IMR-90 (cell line): ENCODE results near the gene PYGM. TPM values are rescaled to one million over a fixed set of nuclear protein-coding genes. Genes with fewer than 3 reads are reported as not detected.

Source experiments
- ATAC-seq: fragments of 200-7000 bp; cut with Tn5 transposase; 2 replicates; pipeline ENCODE4 v1.9.1; 2020; ENCODE audit warnings: low read depth, mild to moderate bottlenecking, moderate library complexity
- BruUV-seq: library from RNA; stranded (reverse); fragments of 400-500 nt; replicated peaks from 2 replicates; lab custom pipeline; 2021; lab: Mats Ljungman, UMichigan
- CTCF ChIA-PET: fragments of 300-600 bp; formaldehyde crosslinking; extraction: SDS; loops from one replicate; lab custom pipeline; 2021; ENCODE audit warnings: antibody characterized with exemption; lab: Yijun Ruan, JAX
- POLR2A ChIA-PET: fragments of 300-600 bp; sonication (Branson Sonifier 250); formaldehyde crosslinking; loops from one replicate; lab custom pipeline; 2022; ENCODE audit warnings: antibody characterized with exemption; ENCODE audit not compliant: unreplicated experiment; lab: Charles Lee
- DNase-seq: peaks from one replicate; pipeline ENCODE4 v3.0.0; 2013
- H2AFZ ChIP-seq: replicated peaks from 2 replicates; pipeline ENCODE3; 2013; ENCODE audit warnings: low read length, mild to moderate bottlenecking; ENCODE audit not compliant: poor library complexity
- H2AK5ac ChIP-seq: 2 replicates; pipeline ENCODE4 v1.6.1; 2013; ENCODE audit warnings: low read depth, low read length, inconsistent platforms
- H2AK9ac ChIP-seq: replicated peaks from 2 replicates; pipeline ENCODE3; 2013; ENCODE audit warnings: mild to moderate bottlenecking, low read depth, low read length, moderate library complexity; ENCODE audit not compliant: poor library complexity
- H2BK120ac ChIP-seq: 2 replicates; pipeline ENCODE4 v1.6.1; 2013; ENCODE audit warnings: low read depth, low read length, inconsistent platforms
- H2BK15ac ChIP-seq: 3 replicates; pipeline ENCODE4 v1.6.1; 2013; ENCODE audit warnings: low read depth, low read length, inconsistent platforms
- H2BK20ac ChIP-seq: 2 replicates; pipeline ENCODE4 v1.6.1; 2013; ENCODE audit warnings: low read depth, mild to moderate bottlenecking, inconsistent platforms, low read length, moderate library complexity
- H2BK5ac ChIP-seq: 2 replicates; pipeline ENCODE4 v1.6.1; 2013; ENCODE audit warnings: mild to moderate bottlenecking, low read depth, low read length, inconsistent platforms; ENCODE audit not compliant: poor library complexity, severe bottlenecking
- H3K14ac ChIP-seq: replicated peaks from 2 replicates; pipeline ENCODE4 v1.6.1; 2013; ENCODE audit warnings: low read depth, low read length, inconsistent platforms
- H3K18ac ChIP-seq: 2 replicates; pipeline ENCODE4 v1.6.1; 2013; ENCODE audit warnings: low read depth, low read length, control low read depth
- H3K23ac ChIP-seq: 2 replicates; pipeline ENCODE4 v1.6.1; 2013; ENCODE audit warnings: low read depth, low read length, inconsistent platforms
- H3K27ac ChIP-seq: 2 replicates; pipeline ENCODE4 v1.5.1; 2013; ENCODE audit warnings: mild to moderate bottlenecking, control low read depth, low read length; ENCODE audit not compliant: insufficient read depth
- H3K27me3 ChIP-seq: 2 replicates; pipeline ENCODE4 v1.6.1; 2013; ENCODE audit warnings: low read length; ENCODE audit not compliant: control insufficient read depth, insufficient read depth
- H3K36me3 ChIP-seq: 2 replicates; pipeline ENCODE4 v1.6.1; 2013; ENCODE audit warnings: low read length, mixed read lengths; ENCODE audit not compliant: control insufficient read depth, insufficient read depth
- H3K4ac ChIP-seq: 2 replicates; pipeline ENCODE4 v1.6.1; 2013; ENCODE audit warnings: low read depth, low read length, inconsistent platforms
- H3K4me1 ChIP-seq: 2 replicates; pipeline ENCODE4 v1.6.1; 2013; ENCODE audit warnings: low read length, mixed read lengths; ENCODE audit not compliant: control insufficient read depth, insufficient read depth
- H3K4me2 ChIP-seq: 2 replicates; pipeline ENCODE4 v1.6.1; 2013; ENCODE audit warnings: low read depth, mild to moderate bottlenecking, control low read depth, low read length, moderate library complexity
- H3K4me3 ChIP-seq: 2 replicates; pipeline ENCODE4 v1.5.1; 2013; ENCODE audit warnings: low read depth, mild to moderate bottlenecking, control low read depth, low read length, moderate library complexity; ENCODE audit not compliant: insufficient read depth
- H3K56ac ChIP-seq: 2 replicates; pipeline ENCODE4 v1.6.1; 2013; ENCODE audit warnings: low read length, inconsistent platforms; ENCODE audit not compliant: insufficient read depth; ENCODE audit errors: extremely low read depth
- H3K79me1 ChIP-seq, 2 experiments: 2 replicates each; pipeline ENCODE4 v1.6.1; 2013; ENCODE audit warnings: low read length in 2 of 2, inconsistent platforms in 1 of 2, low read depth in 1 of 2
- H3K9ac ChIP-seq: 2 replicates; pipeline ENCODE4 v1.6.1; 2013; ENCODE audit warnings: low read depth, low read length, control low read depth
- H3K9me1 ChIP-seq: 2 replicates; pipeline ENCODE4 v1.6.1; 2013; ENCODE audit warnings: low read length, inconsistent platforms; ENCODE audit not compliant: insufficient read depth
- H3K9me3 ChIP-seq: 2 replicates; pipeline ENCODE4 v1.6.1; 2013; ENCODE audit warnings: low read length; ENCODE audit not compliant: control insufficient read depth, insufficient read depth
- H4K20me1 ChIP-seq: 2 replicates; pipeline ENCODE4 v1.6.1; 2013; ENCODE audit warnings: low read length, inconsistent platforms; ENCODE audit not compliant: insufficient read depth
- H4K5ac ChIP-seq: 2 replicates; pipeline ENCODE4 v1.6.1; 2013; ENCODE audit warnings: mild to moderate bottlenecking, low read depth, low read length, control low read depth
- H4K8ac ChIP-seq, 2 experiments: 2 replicates each; pipeline ENCODE4 v1.6.1; 2013; ENCODE audit warnings: low read depth in 2 of 2, low read length in 2 of 2, control low read depth in 1 of 2, inconsistent platforms in 1 of 2
- H4K91ac ChIP-seq: 2 replicates; pipeline ENCODE4 v1.6.1; 2013; ENCODE audit warnings: low read depth, low read length, inconsistent platforms; ENCODE audit not compliant: insufficient read depth
- CEBPB ChIP-seq: IDR thresholded peaks from 2 replicates; pipeline ENCODE4 v1.6.1; 2012; ENCODE audit warnings: low read depth, low read length, improper control_type of control experiment
- CHD1 ChIP-seq: IDR thresholded peaks from 2 replicates; pipeline ENCODE4 v1.6.1; 2012; ENCODE audit warnings: low read depth, low read length, improper control_type of control experiment
- MAFK ChIP-seq: IDR thresholded peaks from 2 replicates; pipeline ENCODE4 v1.6.1; 2012; ENCODE audit warnings: low read depth, low read length, improper control_type of control experiment
- MXI1 ChIP-seq: IDR thresholded peaks from 2 replicates; pipeline ENCODE4 v1.6.1; 2012; ENCODE audit warnings: low read depth, mild to moderate bottlenecking, low read length, moderate library complexity, borderline replicate concordance
- NFE2L2 ChIP-seq: fragments of 150-350 bp; IDR thresholded peaks from 2 replicates; pipeline ENCODE4 v1.6.1; 2016; ENCODE audit warnings: low read depth, mild to moderate bottlenecking, low read length
- POLR2A ChIP-seq: IDR thresholded peaks from 2 replicates; pipeline ENCODE4 v1.6.1; 2012; ENCODE audit warnings: mild to moderate bottlenecking, low read depth, low read length
- RAD21 ChIP-seq: IDR thresholded peaks from 2 replicates; pipeline ENCODE4 v1.6.1; 2012; ENCODE audit warnings: low read length, improper control_type of control experiment
- RCOR1 ChIP-seq: IDR thresholded peaks from 2 replicates; pipeline ENCODE4 v1.6.1; 2012; ENCODE audit warnings: mild to moderate bottlenecking, low read length, improper control_type of control experiment; ENCODE audit not compliant: insufficient replicate concordance
- SMC3 ChIP-seq: fragments of 150-350 bp; IDR thresholded peaks from 2 replicates; pipeline ENCODE4 v1.6.1; 2016; ENCODE audit warnings: low read depth, mild to moderate bottlenecking, antibody characterized with exemption, low read length, moderate library complexity
- WGBS, 2 experiments: methylation state at CpG; one replicate each; pipeline versions ENCODE4 v1.1.5 to v1.1.7; 2013; ENCODE audit warnings: missing lambda C conversion rate in 2 of 2; ENCODE audit not compliant: insufficient read length in 1 of 2; ENCODE audit errors: extremely low coverage in 2 of 2; 5-methylcytosine and 5-hydroxymethylcytosine counted together
- dilution Hi-C: fragments of 300-500 bp; cut with HindIII; formaldehyde crosslinking; loops from one replicate; pipeline ENCODE4 v1.14.3; 2018; ENCODE audit warnings: low sequenced_read_pairs; ENCODE audit not compliant: unreplicated experiment
- in situ Hi-C: fragments of 300-500 bp; cut with MboI; formaldehyde crosslinking; loops from 3 replicates; pipeline ENCODE4 v1.14.3; 2019; ENCODE audit warnings: low sequenced_read_pairs, inconsistent platforms, mixed read lengths
- intact Hi-C: fragments of 100-400 bp; cut with micrococcal nuclease; formaldehyde crosslinking; loops from 2 replicates; pipeline ENCODE4 v1.10.0; 2022
- polyA plus RNA-seq, 3 experiments: library from polyadenylated mRNA; depleted of rRNA; stranded (reverse); fragments of >200 nt; gene quantifications; 2 replicates each; pipeline ENCODE4 v1.2.3, GENCODE V29; 2012; ENCODE audit warnings: low replicate concordance in 1 of 3
- total RNA-seq: library from RNA; depleted of rRNA; stranded (reverse); fragments of >200 nt; gene quantifications from 2 replicates; pipeline ENCODE4 v1.2.3, GENCODE V29; 2012

PYGM gene
- total and polyA plus RNA-seq, 2 of the 4 experiments (the other 2 are of a cell fraction): 0.18 to 0.21 TPM

DNA sequence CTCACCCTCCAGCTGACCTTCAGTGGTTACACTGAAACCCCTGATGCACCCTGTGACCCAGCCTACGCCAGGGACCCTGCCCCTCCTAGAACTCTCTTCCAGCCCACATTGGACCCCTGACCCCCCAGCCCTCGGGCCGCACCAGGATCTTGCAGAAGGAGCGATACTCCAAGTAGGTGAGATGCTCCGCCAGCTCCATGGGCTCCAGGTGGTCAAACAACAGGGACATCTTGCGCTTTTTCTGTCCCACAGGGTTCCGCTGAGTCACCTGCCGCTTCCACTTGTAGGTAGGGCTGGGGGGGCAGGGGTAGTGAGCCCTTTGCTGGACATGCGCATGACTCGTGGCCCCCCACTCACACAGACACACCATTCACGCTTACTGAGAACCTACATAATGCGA, 19.9 kb downstream of the PYGM start:
- Histone ChIP-seq H4K91ac (no peak overlapping the region), H2BK5ac (no peak overlapping the region), H3K23ac (no peak overlapping the region), H3K9me1 (no peaks in the 10 kb centered on the region), H4K20me1 (no peaks in the 10 kb centered on the region; the same call in 1 of the 2 replicates), H3K79me1 (no peaks in the 10 kb centered on the region), H3K27me3 (peaks cover 86% of the 10 kb centered on the region), H3K18ac (no peak overlapping the region), H2BK15ac (no peak overlapping the region), H2BK120ac (no peak overlapping the region), H3K9me3 (no peaks in the 10 kb centered on the region), H3K4me1 (peaks cover 6% of the 10 kb centered on the region), H4K8ac (no peak overlapping the region), H3K27ac (no peak overlapping the region), H3K56ac (no peak overlapping the region), H3K36me3 (no peaks in the 10 kb centered on the region), H3K9ac (no peak overlapping the region), H2BK20ac (no peak overlapping the region), H3K14ac (no peak overlapping the region), H2AFZ (no peak overlapping the region), H3K4ac (no peak overlapping the region), H2AK9ac (no peak overlapping the region), H3K4me2 (no peak overlapping the region), H3K4me3 (no peak overlapping the region), H2AK5ac (no peak overlapping the region), H4K5ac (no peak overlapping the region)
- no TSS peak for BruUV-seq
- DNase-seq (no peak), ATAC-seq (no peak)
- 40% methylated on average over 1 of the region's 12 CpGs; no CpG with 5 or more reads in 1 of the 2 experiments for WGBS, 2 experiments
- dilution Hi-C loops: no loop called here
- in situ Hi-C loops: no loop called here
- ChIA-PET CTCF (no interaction called here), POLR2A (no interaction called here)
- TF ChIP-seq NFE2L2: no peak
- TF ChIP-seq SMC3: no peak
- TF ChIP-seq MAFK: no peak
- TF ChIP-seq CEBPB: no peak
- no peak for TF ChIP-seq POLR2A
- TF ChIP-seq RCOR1: no peak
- TF ChIP-seq MXI1: no peak
- no peak for TF ChIP-seq CHD1
- TF ChIP-seq RAD21: no peak
- intact Hi-C loops: no loop called here
